Brain microvascular endothelial cell (primary cell): ENCODE measurements around the gene CDHR1.

Source experiments
- DNase-seq: peaks from one replicate; pipeline ENCODE4 v3.0.0-alpha.2; 2020
- H3K27ac ChIP-seq: fragments of 250-450 bp; sonication (Bioruptor Pico); 2 replicates; pipeline ENCODE4 v1.5.1; 2020; ENCODE audit warnings: mild to moderate bottlenecking, moderate library complexity
- H3K27me3 ChIP-seq: fragments of 250-450 bp; sonication (Bioruptor Pico); replicated peaks from 2 replicates; pipeline ENCODE4 v1.5.1; 2020; ENCODE audit warnings: mild to moderate bottlenecking
- H3K36me3 ChIP-seq: fragments of 250-450 bp; sonication (Bioruptor Pico); replicated peaks from 2 replicates; pipeline ENCODE4 v1.5.1; 2020; ENCODE audit warnings: mild to moderate bottlenecking
- H3K4me3 ChIP-seq: 2 replicates; pipeline ENCODE4 v1.5.1; 2011; ENCODE audit warnings: low read depth, mild to moderate bottlenecking, control low read depth, low read length, moderate library complexity
- in situ Hi-C: cut with HindIII; loops from 2 replicates; pipeline ENCODE4 v1.10.0; 2017; ENCODE audit warnings: low sequenced_read_pairs, low pct_ligation_motif_present
- TF ChIP-seq, protein P1 (sequence below): IDR thresholded peaks from 2 replicates; pipeline ENCODE4 v1.5.1; 2011; ENCODE audit warnings: low read depth, mild to moderate bottlenecking, moderate library complexity, low read length, control low read depth, inconsistent platforms; ENCODE audit errors: missing control alignments

CDHR1 gene

DNA sequence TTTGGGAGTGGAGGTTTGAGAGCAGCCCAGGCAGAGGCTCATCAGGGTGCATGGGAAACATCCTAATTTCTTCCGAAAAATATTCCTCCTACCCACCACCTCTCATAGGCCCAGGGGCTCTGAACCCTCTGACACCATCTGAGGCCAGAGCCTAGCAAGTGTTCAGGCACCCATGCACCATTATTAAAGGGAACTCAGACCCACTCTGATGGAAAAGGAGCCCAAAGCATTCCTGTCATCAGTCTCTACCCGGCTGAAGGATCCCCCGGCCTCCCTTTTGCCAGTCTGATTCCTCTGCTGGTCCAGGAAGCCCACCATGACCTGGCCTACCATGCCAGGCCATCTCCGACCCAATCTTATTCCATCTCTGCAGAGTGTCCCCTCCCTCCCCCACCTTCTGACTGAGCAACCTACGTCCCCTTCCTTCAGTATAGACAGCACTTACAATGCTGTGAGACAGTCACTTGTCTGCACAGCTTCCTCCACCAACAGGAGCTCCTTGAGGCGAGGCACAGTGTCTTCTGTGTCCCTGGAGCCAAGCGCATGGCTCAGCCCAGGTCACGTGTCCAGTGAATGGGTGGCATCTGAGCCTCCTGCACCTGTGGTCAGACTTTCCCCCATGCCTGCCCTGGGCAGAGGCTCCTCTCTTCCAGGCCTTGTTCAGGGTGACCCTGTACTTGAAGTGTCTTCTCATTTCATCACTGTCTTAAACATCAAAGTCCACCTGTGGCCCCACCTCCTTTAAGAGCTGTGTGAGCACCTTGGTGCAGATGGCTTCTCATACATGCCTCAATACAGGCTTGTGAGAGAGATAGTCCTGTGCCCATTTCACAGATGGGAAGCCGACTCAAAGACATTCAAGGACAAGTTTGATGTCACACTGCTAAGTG, 21.6 kb upstream of the CDHR1 start:
- Histone ChIP-seq H3K27ac (no peak overlapping the region), H3K4me3 (no peak overlapping the region), H3K27me3 (no peaks in the 10 kb centered on the region), H3K36me3 (no peaks in the 10 kb centered on the region)
- no peak for DNase-seq
- TF ChIP-seq, protein P1, sequence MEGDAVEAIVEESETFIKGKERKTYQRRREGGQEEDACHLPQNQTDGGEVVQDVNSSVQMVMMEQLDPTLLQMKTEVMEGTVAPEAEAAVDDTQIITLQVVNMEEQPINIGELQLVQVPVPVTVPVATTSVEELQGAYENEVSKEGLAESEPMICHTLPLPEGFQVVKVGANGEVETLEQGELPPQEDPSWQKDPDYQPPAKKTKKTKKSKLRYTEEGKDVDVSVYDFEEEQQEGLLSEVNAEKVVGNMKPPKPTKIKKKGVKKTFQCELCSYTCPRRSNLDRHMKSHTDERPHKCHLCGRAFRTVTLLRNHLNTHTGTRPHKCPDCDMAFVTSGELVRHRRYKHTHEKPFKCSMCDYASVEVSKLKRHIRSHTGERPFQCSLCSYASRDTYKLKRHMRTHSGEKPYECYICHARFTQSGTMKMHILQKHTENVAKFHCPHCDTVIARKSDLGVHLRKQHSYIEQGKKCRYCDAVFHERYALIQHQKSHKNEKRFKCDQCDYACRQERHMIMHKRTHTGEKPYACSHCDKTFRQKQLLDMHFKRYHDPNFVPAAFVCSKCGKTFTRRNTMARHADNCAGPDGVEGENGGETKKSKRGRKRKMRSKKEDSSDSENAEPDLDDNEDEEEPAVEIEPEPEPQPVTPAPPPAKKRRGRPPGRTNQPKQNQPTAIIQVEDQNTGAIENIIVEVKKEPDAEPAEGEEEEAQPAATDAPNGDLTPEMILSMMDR = no peak
- in situ Hi-C loops = no loop called here

- H3K27ac ChIP-seq = no peak within 1 kb of the TSS
- in situ Hi-C loops = no loop called here
- TF ChIP-seq, protein P1 = no peak
- no peaks in the 10 kb centered on the region for H3K27me3 ChIP-seq
- H3K4me3 ChIP-seq = no peak within 1 kb of the TSS
- H3K36me3 ChIP-seq = no peaks in the 10 kb centered on the region
- no peak for DNase-seq
These were observed 20.8 kb upstream of the CDHR1 start, which contains the start of gene GPR15LG for GRCh38 chr10:84173501-84173929. TSS of gene GPR15LG (plus strand) at chr10:84173801. CDS start at chr10:84173852, 51 bp downstream.

DNA sequence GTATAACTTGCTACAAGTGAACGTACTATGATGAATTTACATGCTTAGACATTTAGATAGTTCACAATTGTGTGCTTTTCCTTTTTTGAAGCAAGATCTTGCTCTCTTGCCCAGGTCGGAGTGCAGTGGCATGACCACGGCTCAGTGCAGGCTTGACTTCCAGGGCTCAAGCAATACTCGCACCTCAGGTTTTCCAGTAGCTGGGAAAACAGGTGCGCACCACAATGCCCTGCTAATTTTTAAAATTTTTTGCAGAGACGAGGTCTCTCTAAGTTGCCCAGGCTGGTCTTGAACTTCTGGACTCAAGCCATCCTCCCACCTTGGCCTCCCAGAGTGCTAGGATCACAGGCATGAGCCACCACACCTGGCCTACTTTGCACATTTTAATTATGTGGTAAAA, 18.9 kb upstream of the CDHR1 start:
- no peak overlapping the region for H3K4me3 ChIP-seq
- in situ Hi-C loops = no loop called here
- H3K27ac ChIP-seq = no peak overlapping the region
- TF ChIP-seq, protein P1 = no peak
- DNase-seq = no peak
- H3K27me3 ChIP-seq = no peaks in the 10 kb centered on the region
- H3K36me3 ChIP-seq = no peaks in the 10 kb centered on the region

- no peaks in the 10 kb centered on the region for H3K36me3 ChIP-seq
- no peak overlapping the region for H3K27ac ChIP-seq
- TF ChIP-seq, protein P1 = no peak
- no peaks in the 10 kb centered on the region for H3K27me3 ChIP-seq
- no peak overlapping the region for H3K4me3 ChIP-seq
- in situ Hi-C loops = no loop called here
- no peak for DNase-seq
These were observed 18.0 kb upstream of the CDHR1 start for GRCh38 chr10:84176351-84176750.

DNA sequence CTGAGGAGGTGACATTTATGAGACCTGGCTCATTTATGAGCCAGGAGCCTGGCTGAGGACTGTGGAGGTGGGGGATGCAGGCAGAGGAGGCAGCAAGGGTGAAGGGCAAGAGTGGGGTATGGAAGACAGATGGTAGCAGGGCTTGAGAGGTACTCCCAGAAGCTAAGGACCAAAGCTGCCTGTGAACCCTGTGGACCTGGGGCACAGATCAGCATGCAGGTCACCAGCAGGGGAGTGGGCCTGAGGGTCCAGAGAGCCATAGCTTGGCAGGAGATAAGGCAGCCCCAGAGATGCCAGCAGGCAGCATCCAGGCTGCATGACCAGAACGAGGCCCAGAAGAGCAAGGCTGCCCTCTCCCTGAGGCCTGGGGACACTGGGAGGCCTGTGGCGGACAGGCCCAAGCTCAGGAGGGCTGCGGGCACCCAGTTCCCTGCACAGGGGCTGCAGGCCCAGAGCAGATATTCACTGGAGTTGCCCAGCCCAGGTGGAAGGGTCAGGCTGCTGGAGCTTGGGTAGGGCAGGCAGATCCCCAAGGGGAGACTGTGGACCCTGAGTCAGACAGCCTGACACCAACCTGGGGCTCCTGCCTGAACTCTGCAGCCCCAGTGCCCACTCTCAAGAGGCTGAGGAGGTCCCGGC, 17.4 kb upstream of the CDHR1 start:
- Histone ChIP-seq H3K27me3 (no peaks in the 10 kb centered on the region), H3K36me3 (no peaks in the 10 kb centered on the region), H3K4me3 (no peak overlapping the region), H3K27ac (no peak overlapping the region)
- in situ Hi-C loops = no loop called here
- DNase-seq = no peak
- TF ChIP-seq, protein P1 = no peak
